GM23338 (cell line): ENCODE measurements around the gene C9orf40. TPM values are rescaled to one million over a fixed set of nuclear protein-coding genes. Genes with fewer than 3 reads are reported as not detected.

ENCODE experiments used
- ATAC-seq: fragments of 200-7000 bp; cut with Tn5 transposase; 3 replicates; pipeline ENCODE4 v1.9.1; 2020
- DNase-seq: peaks from one replicate; pipeline ENCODE4 v3.0.0-alpha.2; 2015; ENCODE audit warnings: low spot score
- H2AFZ ChIP-seq: fragments of 200-600 bp; sonication (generic); 2 replicates; pipeline ENCODE4 v1.8.0; 2016; ENCODE audit warnings: antibody characterized with exemption, mild to moderate bottlenecking, moderate library complexity
- H3F3A ChIP-seq: fragments of 200-600 bp; sonication (generic); replicated peaks from 2 replicates; pipeline ENCODE4 v1.8.0; 2017; ENCODE audit warnings: antibody characterized with exemption, mixed run types, low read depth
- H3K27ac ChIP-seq: fragments of 200-600 bp; sonication (generic); 2 replicates; pipeline ENCODE4 v1.6.1; 2016; ENCODE audit warnings: low read depth
- H3K27me3 ChIP-seq: fragments of 200-600 bp; sonication (generic); 2 replicates; pipeline ENCODE4 v1.8.0; 2016; ENCODE audit warnings: mild to moderate bottlenecking, mixed run types, moderate library complexity; ENCODE audit not compliant: insufficient read depth
- H3K36me3 ChIP-seq: fragments of 200-600 bp; sonication (generic); 2 replicates; pipeline ENCODE4 v1.8.0; 2016; ENCODE audit warnings: mild to moderate bottlenecking; ENCODE audit not compliant: insufficient read depth
- H3K4me1 ChIP-seq: fragments of 200-600 bp; sonication (generic); 2 replicates; pipeline ENCODE4 v1.8.0; 2016; ENCODE audit warnings: mild to moderate bottlenecking, moderate library complexity; ENCODE audit not compliant: insufficient read depth
- H3K4me2 ChIP-seq: fragments of 200-600 bp; sonication (generic); 2 replicates; pipeline ENCODE4 v1.7.1; 2017; ENCODE audit warnings: mixed run types
- H3K4me3 ChIP-seq: fragments of 200-600 bp; sonication (generic); 2 replicates; pipeline ENCODE4 v1.6.1; 2016; ENCODE audit warnings: mixed run types
- H3K79me2 ChIP-seq: fragments of 200-600 bp; sonication (generic); replicated peaks from 2 replicates; pipeline ENCODE4 v1.8.0; 2017; ENCODE audit warnings: mild to moderate bottlenecking; ENCODE audit not compliant: insufficient read depth
- H3K9me2 ChIP-seq: fragments of 200-600 bp; sonication (generic); 2 replicates; pipeline ENCODE4 v1.8.0; 2017; ENCODE audit not compliant: insufficient read depth
- H4K20me1 ChIP-seq: fragments of 200-600 bp; sonication (generic); replicated peaks from 2 replicates; pipeline ENCODE4 v1.8.0; 2017; ENCODE audit warnings: mild to moderate bottlenecking; ENCODE audit not compliant: insufficient read depth
- H3K27ac Mint-ChIP-seq: 2 replicates; pipeline ENCODE4 v1.8.0; 2020; ENCODE audit warnings: inconsistent platforms, mild to moderate bottlenecking, moderate library complexity, mixed read lengths
- H3K27me3 Mint-ChIP-seq: 3 replicates; pipeline ENCODE4 v1.8.0; 2022; ENCODE audit warnings: low read depth, mild to moderate bottlenecking, moderate library complexity, mixed read lengths, inconsistent platforms; ENCODE audit not compliant: insufficient read depth, poor library complexity
- H3K36me3 Mint-ChIP-seq: 3 replicates; pipeline ENCODE4 v1.8.0; 2021; ENCODE audit warnings: low read depth, mild to moderate bottlenecking, inconsistent platforms, moderate library complexity, mixed read lengths
- H3K4me1 Mint-ChIP-seq: 3 replicates; pipeline ENCODE4 v1.8.0; 2020; ENCODE audit warnings: mild to moderate bottlenecking, inconsistent platforms, mixed read lengths
- H3K4me3 Mint-ChIP-seq: 3 replicates; pipeline ENCODE4 v1.8.0; 2021; ENCODE audit warnings: moderate library complexity, mild to moderate bottlenecking, inconsistent platforms, mixed read lengths
- H3K9me3 Mint-ChIP-seq: 3 replicates; pipeline ENCODE4 v1.8.0; 2020; ENCODE audit warnings: moderate library complexity, mild to moderate bottlenecking, inconsistent platforms, mixed read lengths
- CREB1 ChIP-seq: fragments of 250-450 bp; sonication (Bioruptor Pico); IDR thresholded peaks from 2 replicates; pipeline ENCODE4 v1.5.0; 2020; ENCODE audit warnings: low read depth, mild to moderate bottlenecking, moderate library complexity
- CTCF ChIP-seq, 2 experiments: fragments of 200-600 bp in 1 of 2; sonication (generic) in 1 of 2; conservative IDR thresholded peaks; 2 replicates each; pipeline versions ENCODE4 v1.5.1 to v1.6.1; 2016 to 2017; ENCODE audit warnings: antibody characterized with exemption in 2 of 2, low read depth in 2 of 2, mild to moderate bottlenecking in 2 of 2, moderate library complexity in 1 of 2
- ETS1 ChIP-seq: IDR thresholded peaks from 2 replicates; pipeline ENCODE4 v1.6.1; 2016; ENCODE audit warnings: antibody characterized with exemption
- EZH2 ChIP-seq: fragments of 200-600 bp; sonication (generic); IDR thresholded peaks from one replicate; pipeline ENCODE4 v1.8.0; 2017; ENCODE audit warnings: antibody characterized with exemption, mild to moderate bottlenecking, low read depth; ENCODE audit not compliant: unreplicated experiment
- EZH2phosphoT487 ChIP-seq: fragments of 200-600 bp; sonication (generic); IDR thresholded peaks from one replicate; pipeline ENCODE4 v1.8.1; 2018; ENCODE audit warnings: antibody characterized with exemption; ENCODE audit not compliant: unreplicated experiment
- JUNB ChIP-seq: IDR thresholded peaks from one replicate; pipeline ENCODE4 v1.6.1; 2016; ENCODE audit warnings: antibody characterized with exemption; ENCODE audit not compliant: unreplicated experiment
- NANOG ChIP-seq: IDR thresholded peaks from 2 replicates; pipeline ENCODE4 v1.6.1; 2016; ENCODE audit warnings: antibody characterized with exemption, borderline replicate concordance
- POLR2AphosphoS5 ChIP-seq: IDR thresholded peaks from 2 replicates; pipeline ENCODE4 v1.6.1; 2016; ENCODE audit warnings: antibody characterized with exemption, low read depth
- REST ChIP-seq: IDR thresholded peaks from one replicate; pipeline ENCODE4 v1.6.1; 2018; ENCODE audit warnings: antibody characterized with exemption; ENCODE audit not compliant: unreplicated experiment
- STAT1 ChIP-seq: IDR thresholded peaks from one replicate; pipeline ENCODE4 v1.6.1; 2016; ENCODE audit warnings: antibody characterized with exemption; ENCODE audit not compliant: unreplicated experiment
- ZNF114 ChIP-seq: fragments of 250-450 bp; sonication (Bioruptor Pico); IDR thresholded peaks from 2 replicates; pipeline ENCODE4 v1.5.0; 2020; ENCODE audit warnings: mild to moderate bottlenecking, moderate library complexity
- ZNF331 ChIP-seq: fragments of 250-450 bp; sonication (Bioruptor Pico); IDR thresholded peaks from 2 replicates; pipeline ENCODE4 v1.5.0; 2020; ENCODE audit warnings: low read depth, mild to moderate bottlenecking, moderate library complexity
- polyA plus RNA-seq: library from polyadenylated mRNA; unstranded; fragments of >200 nt; fragmentation: Nextera tagmentation; extraction: Ambion mirVana; gene quantifications from 2 replicates; pipeline ENCODE4 v1.2.1, GENCODE V29; 2016
- total RNA-seq: library from RNA; depleted of rRNA; stranded (reverse); fragments of >200 nt; shearing (Covaris generic); gene quantifications from 2 replicates; pipeline ENCODE4 v1.2.3, GENCODE V29; 2014
- TF ChIP-seq, protein P1 (sequence below): fragments of 250-450 bp; sonication (Bioruptor Pico); IDR thresholded peaks from 2 replicates; pipeline ENCODE4 v1.5.0; 2020; ENCODE audit warnings: mild to moderate bottlenecking, moderate library complexity

The C9orf40 gene
- total and polyA plus RNA-seq, 2 experiments from 2014 or later, result 11.1 to 11.4 TPM

DNA sequence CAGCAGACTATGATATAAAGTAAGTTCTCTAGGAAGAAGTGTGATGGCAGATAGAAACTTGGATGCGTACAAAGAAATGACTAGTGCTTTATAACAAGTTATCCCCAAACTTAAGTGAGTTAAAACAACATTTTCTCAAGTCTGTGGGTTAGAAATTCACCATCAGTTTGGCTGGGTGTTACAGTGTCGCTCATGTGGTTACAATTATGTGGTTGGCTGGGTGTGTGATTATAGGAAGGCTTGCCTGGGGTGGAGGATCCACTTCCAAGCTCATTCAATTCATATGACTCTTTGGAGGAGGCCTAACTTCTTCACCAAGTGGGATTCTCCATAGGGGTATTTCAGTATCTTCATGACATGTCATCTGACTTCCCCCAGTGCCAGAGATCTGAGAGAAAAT lies 10.3 kb upstream of the C9orf40 start:
- Histone ChIP-seq H4K20me1 (no peaks in the 10 kb centered on the region; the same call in 1 of the 2 replicates), H3K36me3 (no peaks in the 10 kb centered on the region), H3F3A (no peaks in the 10 kb centered on the region), H3K4me2 (no peak overlapping the region), H3K4me1 (no peaks in the 10 kb centered on the region), H3K4me3 (no peak overlapping the region), H3K9me2 (no peaks in the 10 kb centered on the region), H2AFZ (no peak overlapping the region), H3K79me2 (no peaks in the 10 kb centered on the region), H3K27ac (no peak overlapping the region), H3K27me3 (no peaks in the 10 kb centered on the region)
- H3K4me3 Mint-ChIP-seq, result no peak overlapping the region
- H3K36me3 Mint-ChIP-seq, result peaks cover 23% of the 10 kb centered on the region; the same call in 2 of the 3 replicates
- H3K27me3 Mint-ChIP-seq, result peaks cover 4% of the 10 kb centered on the region
- H3K9me3 Mint-ChIP-seq, result peaks cover 19% of the 10 kb centered on the region
- no peak for DNase-seq
- H3K27ac Mint-ChIP-seq, result no peak overlapping the region
- ATAC-seq, result no peak
- no peaks in the 10 kb centered on the region for H3K4me1 Mint-ChIP-seq
- TF ChIP-seq CREB1 (CRISPR knock-in tag) (no peak), REST (no peak), CTCF (conservative IDR thresholded peaks at IDR 0.05; ENCODE audit: low read depth in 2 of 2) (no peak), POLR2AphosphoS5 (no peak), ETS1 (no peak), ZNF114 (CRISPR knock-in tag) (no peak), EZH2 (no peak), JUNB (no peak), EZH2phosphoT487 (no peak), NANOG (no peak), STAT1 (no peak), ZNF331 (CRISPR knock-in tag) (no peak)
- TF ChIP-seq, protein P1, sequence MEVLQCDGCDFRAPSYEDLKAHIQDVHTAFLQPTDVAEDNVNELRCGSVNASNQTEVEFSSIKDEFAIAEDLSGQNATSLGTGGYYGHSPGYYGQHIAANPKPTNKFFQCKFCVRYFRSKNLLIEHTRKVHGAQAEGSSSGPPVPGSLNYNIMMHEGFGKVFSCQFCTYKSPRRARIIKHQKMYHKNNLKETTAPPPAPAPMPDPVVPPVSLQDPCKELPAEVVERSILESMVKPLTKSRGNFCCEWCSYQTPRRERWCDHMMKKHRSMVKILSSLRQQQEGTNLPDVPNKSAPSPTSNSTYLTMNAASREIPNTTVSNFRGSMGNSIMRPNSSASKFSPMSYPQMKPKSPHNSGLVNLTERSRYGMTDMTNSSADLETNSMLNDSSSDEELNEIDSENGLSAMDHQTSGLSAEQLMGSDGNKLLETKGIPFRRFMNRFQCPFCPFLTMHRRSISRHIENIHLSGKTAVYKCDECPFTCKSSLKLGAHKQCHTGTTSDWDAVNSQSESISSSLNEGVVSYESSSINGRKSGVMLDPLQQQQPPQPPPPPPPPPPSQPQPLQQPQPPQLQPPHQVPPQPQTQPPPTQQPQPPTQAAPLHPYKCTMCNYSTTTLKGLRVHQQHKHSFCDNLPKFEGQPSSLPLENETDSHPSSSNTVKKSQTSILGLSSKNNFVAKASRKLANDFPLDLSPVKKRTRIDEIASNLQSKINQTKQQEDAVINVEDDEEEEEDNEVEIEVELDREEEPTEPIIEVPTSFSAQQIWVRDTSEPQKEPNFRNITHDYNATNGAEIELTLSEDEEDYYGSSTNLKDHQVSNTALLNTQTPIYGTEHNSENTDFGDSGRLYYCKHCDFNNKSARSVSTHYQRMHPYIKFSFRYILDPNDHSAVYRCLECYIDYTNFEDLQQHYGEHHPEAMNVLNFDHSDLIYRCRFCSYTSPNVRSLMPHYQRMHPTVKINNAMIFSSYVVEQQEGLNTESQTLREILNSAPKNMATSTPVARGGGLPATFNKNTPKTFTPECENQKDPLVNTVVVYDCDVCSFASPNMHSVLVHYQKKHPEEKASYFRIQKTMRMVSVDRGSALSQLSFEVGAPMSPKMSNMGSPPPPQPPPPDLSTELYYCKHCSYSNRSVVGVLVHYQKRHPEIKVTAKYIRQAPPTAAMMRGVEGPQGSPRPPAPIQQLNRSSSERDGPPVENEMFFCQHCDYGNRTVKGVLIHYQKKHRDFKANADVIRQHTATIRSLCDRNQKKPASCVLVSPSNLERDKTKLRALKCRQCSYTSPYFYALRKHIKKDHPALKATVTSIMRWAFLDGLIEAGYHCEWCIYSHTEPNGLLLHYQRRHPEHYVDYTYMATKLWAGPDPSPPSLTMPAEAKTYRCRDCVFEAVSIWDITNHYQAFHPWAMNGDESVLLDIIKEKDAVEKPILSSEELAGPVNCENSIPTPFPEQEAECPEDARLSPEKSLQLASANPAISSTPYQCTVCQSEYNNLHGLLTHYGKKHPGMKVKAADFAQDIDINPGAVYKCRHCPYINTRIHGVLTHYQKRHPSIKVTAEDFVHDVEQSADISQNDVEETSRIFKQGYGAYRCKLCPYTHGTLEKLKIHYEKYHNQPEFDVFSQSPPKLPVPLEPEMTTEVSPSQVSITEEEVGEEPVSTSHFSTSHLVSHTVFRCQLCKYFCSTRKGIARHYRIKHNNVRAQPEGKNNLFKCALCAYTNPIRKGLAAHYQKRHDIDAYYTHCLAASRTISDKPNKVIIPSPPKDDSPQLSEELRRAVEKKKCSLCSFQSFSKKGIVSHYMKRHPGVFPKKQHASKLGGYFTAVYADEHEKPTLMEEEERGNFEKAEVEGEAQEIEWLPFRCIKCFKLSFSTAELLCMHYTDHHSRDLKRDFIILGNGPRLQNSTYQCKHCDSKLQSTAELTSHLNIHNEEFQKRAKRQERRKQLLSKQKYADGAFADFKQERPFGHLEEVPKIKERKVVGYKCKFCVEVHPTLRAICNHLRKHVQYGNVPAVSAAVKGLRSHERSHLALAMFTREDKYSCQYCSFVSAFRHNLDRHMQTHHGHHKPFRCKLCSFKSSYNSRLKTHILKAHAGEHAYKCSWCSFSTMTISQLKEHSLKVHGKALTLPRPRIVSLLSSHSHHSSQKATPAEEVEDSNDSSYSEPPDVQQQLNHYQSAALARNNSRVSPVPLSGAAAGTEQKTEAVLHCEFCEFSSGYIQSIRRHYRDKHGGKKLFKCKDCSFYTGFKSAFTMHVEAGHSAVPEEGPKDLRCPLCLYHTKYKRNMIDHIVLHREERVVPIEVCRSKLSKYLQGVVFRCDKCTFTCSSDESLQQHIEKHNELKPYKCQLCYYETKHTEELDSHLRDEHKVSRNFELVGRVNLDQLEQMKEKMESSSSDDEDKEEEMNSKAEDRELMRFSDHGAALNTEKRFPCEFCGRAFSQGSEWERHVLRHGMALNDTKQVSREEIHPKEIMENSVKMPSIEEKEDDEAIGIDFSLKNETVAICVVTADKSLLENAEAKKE (CRISPR knock-in tag), result no peak
